NT2/D1 (cell line): ENCODE results near the gene MASP1.
A peak's percentile ranks its signal among the peaks of the same experiment; 100 is the strongest.

Source experiments
- DNase-seq: peaks from one replicate; pipeline ENCODE4 v3.0.0-alpha.2; 2011; ENCODE audit warnings: low read depth, low spot score
- H3K27me3 ChIP-seq: 2 replicates; pipeline ENCODE4 v1.6.0; 2011; ENCODE audit warnings: mild to moderate bottlenecking; ENCODE audit not compliant: insufficient read length, insufficient read depth
- H3K36me3 ChIP-seq: 2 replicates; pipeline ENCODE4 v1.6.1; 2011; ENCODE audit warnings: mild to moderate bottlenecking, low read length, mixed read lengths; ENCODE audit not compliant: insufficient read depth, insufficient read length
- H3K4me1 ChIP-seq: 2 replicates; pipeline ENCODE4 v1.5.1; 2011; ENCODE audit not compliant: insufficient read depth, insufficient read length
- H3K4me3 ChIP-seq: 2 replicates; pipeline ENCODE4 v1.5.1; 2011; ENCODE audit warnings: low read depth; ENCODE audit not compliant: insufficient read length
- H3K9ac ChIP-seq: 2 replicates; pipeline ENCODE4 v1.6.0; 2011; ENCODE audit warnings: low read depth; ENCODE audit not compliant: insufficient read length
- H3K9me3 ChIP-seq: 2 replicates; pipeline ENCODE4 v1.5.1; 2011; ENCODE audit warnings: mild to moderate bottlenecking, low read length; ENCODE audit not compliant: insufficient read depth
- SUZ12 ChIP-seq: IDR thresholded peaks from 2 replicates; pipeline ENCODE4 v1.6.1; 2011; ENCODE audit not compliant: insufficient read length, insufficient read depth; ENCODE audit errors: extremely low read depth
- YY1 ChIP-seq: IDR thresholded peaks from 2 replicates; pipeline ENCODE4 v1.6.1; 2011; ENCODE audit not compliant: insufficient read length, insufficient read depth
- ZNF274 ChIP-seq: IDR thresholded peaks from 2 replicates; pipeline ENCODE4 v1.6.1; 2011; ENCODE audit warnings: mild to moderate bottlenecking, low read depth, low read length

Gene MASP1

GRCh38 chr3:187287256-187287655 lies 4.3 kb downstream of the MASP1 start:
- no peaks in the 10 kb centered on the region for H3K27me3 ChIP-seq
- no peaks in the 10 kb centered on the region for H3K4me1 ChIP-seq
- H3K9ac ChIP-seq = no peak overlapping the region
- no peak for DNase-seq
- no peaks in the 10 kb centered on the region for H3K36me3 ChIP-seq
- no peaks in the 10 kb centered on the region for H3K9me3 ChIP-seq
- TF ChIP-seq YY1 = no peak
- no peak for TF ChIP-seq SUZ12
- no peak for TF ChIP-seq ZNF274
- H3K4me3 ChIP-seq = no peak overlapping the region

- no peak for DNase-seq
- Histone ChIP-seq H3K4me3 (no peak overlapping the region), H3K9ac (no peak overlapping the region), H3K27me3 (no peaks in the 10 kb centered on the region), H3K36me3 (no peaks in the 10 kb centered on the region), H3K4me1 (no peaks in the 10 kb centered on the region), H3K9me3 (no peaks in the 10 kb centered on the region)
- TF ChIP-seq SUZ12 (no peak), YY1 (no peak), ZNF274 (no peak)
These were observed 5.0 kb downstream of the MASP1 start for GRCh38 chr3:187286467-187287059.

- Histone ChIP-seq H3K27me3 (no peaks in the 10 kb centered on the region), H3K36me3 (no peaks in the 10 kb centered on the region), H3K9me3 (no peaks in the 10 kb centered on the region), H3K9ac (no peak overlapping the region), H3K4me3 (no peak overlapping the region), H3K4me1 (peaks cover 6% of the 10 kb centered on the region)
- DNase-seq = no peak
- TF ChIP-seq ZNF274 = no peak
- no peak for TF ChIP-seq YY1
- TF ChIP-seq SUZ12 = no peak
These were observed 10.3 kb downstream of the MASP1 start for GRCh38 chr3:187281191-187281714.

GRCh38 chr3:187280644-187281043 lies 10.9 kb downstream of the MASP1 start:
- H3K9me3 ChIP-seq = no peaks in the 10 kb centered on the region
- no peak for TF ChIP-seq SUZ12
- no peak for TF ChIP-seq YY1
- no peak for TF ChIP-seq ZNF274
- DNase-seq = no peak
- H3K9ac ChIP-seq = no peak overlapping the region
- no peaks in the 10 kb centered on the region for H3K27me3 ChIP-seq
- no peak overlapping the region for H3K4me3 ChIP-seq
- H3K36me3 ChIP-seq = no peaks in the 10 kb centered on the region
- H3K4me1 ChIP-seq = peaks cover 7% of the 10 kb centered on the region

GRCh38 chr3:187277129-187277462 lies 14.4 kb downstream of the MASP1 start:
- Histone ChIP-seq H3K36me3 (no peaks in the 10 kb centered on the region), H3K9ac (no peak overlapping the region), H3K27me3 (no peaks in the 10 kb centered on the region), H3K9me3 (no peaks in the 10 kb centered on the region), H3K4me1 (peaks cover 10% of the 10 kb centered on the region), H3K4me3 (no peak overlapping the region)
- DNase-seq = no peak
- TF ChIP-seq YY1 (no peak), ZNF274 (no peak), SUZ12 (no peak)

GRCh38 chr3:187276397-187277128 lies 15.0 kb downstream of the MASP1 start:
- no peak for TF ChIP-seq SUZ12
- no peak for TF ChIP-seq YY1
- no peak for TF ChIP-seq ZNF274
- no peaks in the 10 kb centered on the region for H3K27me3 ChIP-seq
- H3K9ac ChIP-seq = no peak overlapping the region
- peaks cover 10% of the 10 kb centered on the region for H3K4me1 ChIP-seq
- DNase-seq = no peak
- no peaks in the 10 kb centered on the region for H3K36me3 ChIP-seq
- H3K9me3 ChIP-seq = no peaks in the 10 kb centered on the region
- no peak overlapping the region for H3K4me3 ChIP-seq

GRCh38 chr3:187274977-187275338 lies 16.6 kb downstream of the MASP1 start:
- TF ChIP-seq ZNF274 = no peak
- no peak for TF ChIP-seq SUZ12
- no peak for TF ChIP-seq YY1
- Histone ChIP-seq H3K27me3 (no peaks in the 10 kb centered on the region), H3K9me3 (peaks cover 6% of the 10 kb centered on the region; the same call in 1 of the 2 replicates), H3K9ac (peak overlapping the region; percentile 45), H3K36me3 (no peaks in the 10 kb centered on the region), H3K4me1 (peaks cover 10% of the 10 kb centered on the region), H3K4me3 (peak overlapping the region; percentile 16)
- peak; percentile 94 for DNase-seq
